VCaP (cell line): ENCODE measurements around the gene BMP7.

Experiments
- H3K27ac ChIP-seq: fragments of 450-650 bp; 2 replicates; pipeline ENCODE4 v1.5.1; 2017
- TF ChIP-seq, protein P1 (sequence below): fragments of 450-650 bp; conservative IDR thresholded peaks from 2 replicates; pipeline ENCODE4 v1.5.1; 2017; ENCODE audit warnings: mild to moderate bottlenecking, moderate library complexity

The BMP7 gene

DNA sequence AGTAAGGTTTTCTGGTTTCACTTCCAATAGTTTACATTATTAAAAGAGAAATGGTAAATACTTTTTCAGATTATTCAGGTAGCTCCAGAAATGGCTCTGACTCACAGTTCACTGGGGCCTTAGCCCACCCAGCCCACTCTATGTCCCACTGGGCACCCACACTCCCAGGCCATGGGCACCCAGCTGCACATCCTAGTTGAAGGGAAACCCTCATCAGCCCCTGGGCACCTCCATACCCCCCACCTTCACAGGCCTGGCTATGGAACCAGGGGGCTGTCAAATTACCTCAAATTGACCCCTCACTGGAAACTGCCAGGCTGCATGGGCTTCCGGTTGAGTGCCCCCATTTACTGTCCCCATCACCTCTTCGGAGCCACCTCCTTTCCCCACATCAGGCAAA lies 51.5 kb downstream of the BMP7 start:
- TF ChIP-seq, protein P1, sequence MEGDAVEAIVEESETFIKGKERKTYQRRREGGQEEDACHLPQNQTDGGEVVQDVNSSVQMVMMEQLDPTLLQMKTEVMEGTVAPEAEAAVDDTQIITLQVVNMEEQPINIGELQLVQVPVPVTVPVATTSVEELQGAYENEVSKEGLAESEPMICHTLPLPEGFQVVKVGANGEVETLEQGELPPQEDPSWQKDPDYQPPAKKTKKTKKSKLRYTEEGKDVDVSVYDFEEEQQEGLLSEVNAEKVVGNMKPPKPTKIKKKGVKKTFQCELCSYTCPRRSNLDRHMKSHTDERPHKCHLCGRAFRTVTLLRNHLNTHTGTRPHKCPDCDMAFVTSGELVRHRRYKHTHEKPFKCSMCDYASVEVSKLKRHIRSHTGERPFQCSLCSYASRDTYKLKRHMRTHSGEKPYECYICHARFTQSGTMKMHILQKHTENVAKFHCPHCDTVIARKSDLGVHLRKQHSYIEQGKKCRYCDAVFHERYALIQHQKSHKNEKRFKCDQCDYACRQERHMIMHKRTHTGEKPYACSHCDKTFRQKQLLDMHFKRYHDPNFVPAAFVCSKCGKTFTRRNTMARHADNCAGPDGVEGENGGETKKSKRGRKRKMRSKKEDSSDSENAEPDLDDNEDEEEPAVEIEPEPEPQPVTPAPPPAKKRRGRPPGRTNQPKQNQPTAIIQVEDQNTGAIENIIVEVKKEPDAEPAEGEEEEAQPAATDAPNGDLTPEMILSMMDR = no peak
- no peak overlapping the region for H3K27ac ChIP-seq

DNA sequence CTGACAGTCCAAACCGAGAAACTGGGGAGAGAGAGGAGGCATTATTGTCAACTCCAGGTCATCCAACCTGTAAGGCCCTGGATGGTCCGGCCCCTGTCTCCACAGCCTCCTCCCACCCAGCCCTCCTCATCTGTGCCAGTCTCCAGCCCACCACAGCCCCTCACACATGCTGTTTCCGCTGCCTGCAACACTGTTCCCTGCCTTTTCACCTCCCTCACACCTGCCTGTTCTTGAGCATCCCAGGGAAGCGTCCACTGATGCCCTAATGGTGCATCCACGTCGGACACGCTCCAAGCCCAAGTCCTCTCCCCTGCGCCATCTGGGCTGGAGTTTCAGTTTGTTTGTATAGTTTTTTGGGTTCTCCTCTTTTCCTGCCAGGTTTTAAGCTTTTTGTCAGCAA lies 52.0 kb downstream of the BMP7 start:
- no peak overlapping the region for H3K27ac ChIP-seq
- TF ChIP-seq, protein P1 = no peak

DNA sequence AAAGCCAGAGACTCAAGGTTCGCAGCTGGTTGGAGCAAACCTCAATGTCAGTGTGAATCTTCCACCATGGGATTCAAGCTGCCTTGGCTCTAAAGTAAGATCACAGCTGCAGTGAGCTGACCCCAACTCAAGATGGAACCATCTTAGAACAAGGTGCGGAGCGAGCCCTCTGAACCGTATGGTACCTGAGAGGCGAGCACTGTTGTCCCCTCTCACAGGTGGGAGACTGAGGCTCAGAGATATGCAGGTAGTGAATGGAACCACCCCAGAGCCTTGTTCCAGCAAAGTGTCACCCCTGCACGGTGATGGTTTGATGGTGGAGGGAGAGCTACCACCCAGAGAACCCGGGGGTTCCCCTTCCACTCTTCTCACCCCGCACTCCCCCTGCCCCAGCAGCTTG lies 52.5 kb downstream of the BMP7 start:
- TF ChIP-seq, protein P1 = no peak
- no peak overlapping the region for H3K27ac ChIP-seq

DNA sequence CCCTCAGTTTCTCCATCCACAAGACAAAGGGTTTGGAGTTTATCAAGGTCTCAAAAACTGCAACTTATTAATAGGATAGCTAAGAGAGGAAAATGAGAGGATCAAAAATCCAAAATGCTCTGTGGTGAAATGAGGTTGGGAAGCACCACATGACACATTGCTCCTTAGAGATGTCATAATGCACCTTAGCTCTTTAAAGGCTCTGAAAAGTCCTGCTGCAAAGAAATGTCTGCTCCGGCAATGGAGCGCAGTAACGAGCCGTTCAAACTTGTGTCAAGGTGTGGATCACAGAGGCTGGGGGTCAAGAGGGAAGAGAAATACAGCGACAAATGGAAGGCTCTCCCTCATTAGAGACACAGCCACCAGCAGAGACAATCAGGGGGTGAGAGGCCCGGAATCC lies 53.1 kb downstream of the BMP7 start:
- H3K27ac ChIP-seq = no peak overlapping the region
- TF ChIP-seq, protein P1 = no peak

DNA sequence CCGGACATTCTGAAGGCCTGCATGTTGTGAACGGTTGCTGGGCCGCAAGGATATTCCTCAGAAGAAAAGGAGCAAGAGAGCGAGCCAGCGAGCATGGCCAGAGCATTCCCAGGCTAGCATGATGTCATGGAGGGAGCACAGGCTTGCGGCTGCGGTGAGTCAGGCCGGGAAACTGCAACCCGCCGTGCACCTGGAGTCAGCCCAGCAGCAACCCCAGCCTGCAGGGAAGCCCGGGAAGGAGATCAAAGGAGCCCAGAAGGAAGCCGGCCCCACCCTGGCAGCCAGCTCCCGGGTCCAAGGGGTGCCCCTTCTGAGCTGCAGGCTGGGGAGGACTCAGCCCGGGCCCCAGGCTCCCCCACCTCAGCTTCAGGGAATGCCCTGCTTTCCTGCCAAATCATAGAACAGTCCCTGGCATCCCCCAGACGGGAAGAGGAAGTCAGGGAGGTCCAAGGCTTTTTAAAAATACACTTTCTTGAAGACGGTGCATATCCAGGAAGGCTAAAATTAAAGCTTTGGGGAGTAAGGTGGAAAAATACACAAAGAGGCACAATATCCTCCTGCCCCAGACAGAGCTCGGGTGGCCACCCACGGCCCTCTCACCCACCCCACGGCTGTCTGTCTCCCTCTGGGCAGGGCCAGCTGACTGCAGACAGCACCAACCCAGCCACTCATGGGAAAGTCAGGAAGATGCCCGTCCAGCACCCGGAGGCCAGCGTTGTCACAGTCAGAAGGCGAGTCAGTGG lies 53.7 kb downstream of the BMP7 start:
- H3K27ac ChIP-seq = no peak overlapping the region
- TF ChIP-seq, protein P1 = no peak

DNA sequence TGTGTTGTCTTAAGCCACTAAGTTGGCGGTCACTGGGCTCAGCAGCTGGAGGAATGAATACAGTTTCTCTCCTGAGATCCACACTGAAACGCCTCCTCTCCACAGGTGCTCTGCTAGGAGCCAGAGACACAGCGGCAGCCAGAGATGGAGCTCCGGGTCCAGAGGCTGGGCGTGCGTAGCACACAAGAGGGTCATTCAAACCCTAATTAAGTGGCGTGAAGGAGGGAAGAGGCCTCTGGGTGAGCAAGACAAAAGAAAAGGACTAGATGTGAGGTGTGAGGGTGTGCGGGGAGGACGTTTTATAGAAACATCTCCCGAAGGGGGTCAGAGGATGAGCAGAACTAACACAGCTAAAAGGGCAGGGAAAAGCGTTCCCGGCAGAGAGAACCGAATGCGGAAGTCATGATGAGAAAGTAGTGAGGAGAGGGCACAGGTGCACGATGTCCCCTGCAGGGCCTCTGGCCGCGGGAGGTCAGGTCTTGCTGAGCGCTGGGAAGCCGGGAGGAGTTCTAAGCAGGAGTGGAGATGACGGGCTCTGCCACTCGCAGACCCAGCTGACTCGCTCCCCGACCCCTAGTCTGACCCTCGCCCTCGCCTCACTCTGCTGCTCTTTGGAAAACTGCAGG lies 54.4 kb downstream of the BMP7 start:
- TF ChIP-seq, protein P1 = no peak
- H3K27ac ChIP-seq = no peak overlapping the region

DNA sequence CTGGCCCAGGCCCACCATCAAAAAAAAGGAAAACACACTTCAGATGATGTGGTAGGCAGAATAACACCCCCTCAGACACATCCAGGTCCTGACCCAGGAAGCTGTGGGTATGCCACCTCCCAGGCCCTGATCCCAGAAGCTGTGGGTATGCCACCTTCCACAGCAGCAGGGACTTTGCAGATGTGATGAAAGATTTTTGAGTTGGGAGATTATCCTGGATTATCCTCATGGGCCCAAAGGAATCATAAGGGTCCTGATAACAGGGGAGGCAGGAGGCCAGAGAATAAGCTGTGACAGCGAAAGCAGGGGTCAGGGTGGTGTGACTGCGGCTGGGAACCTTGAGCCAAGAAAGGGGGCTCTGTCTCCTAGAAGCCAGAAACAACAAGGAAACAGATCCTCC lies 55.0 kb downstream of the BMP7 start:
- TF ChIP-seq, protein P1 = no peak
- no peak overlapping the region for H3K27ac ChIP-seq
